Inferior parietal cortex (tissue), 1 donor: ENCODE results near the gene RELCH.

ENCODE experiments used
- DNase-seq: peaks from one replicate; pipeline ENCODE4 v3.0.0-alpha.2; 2016; ENCODE audit errors: extremely low spot score

The RELCH gene

GRCh38 chr18:62258093-62258492 is 71.0 kb downstream of the RELCH start:
- DNase-seq = no peak

- peak; percentile 36 for DNase-seq
These were observed 71.6 kb downstream of the RELCH start for GRCh38 chr18:62258616-62259015.

- DNase-seq = no peak
These were observed 75.0 kb downstream of the RELCH start for GRCh38 chr18:62262061-62262460.

GRCh38 chr18:62264984-62265383 is 77.9 kb downstream of the RELCH start:
- no peak for DNase-seq

GRCh38 chr18:62277045-62277444 is 90.0 kb downstream of the RELCH start:
- no peak for DNase-seq

GRCh38 chr18:62279561-62279960 is 92.5 kb downstream of the RELCH start:
- DNase-seq = no peak

- DNase-seq = no peak
These were observed 93.0 kb downstream of the RELCH start for GRCh38 chr18:62280058-62280457.

- no peak for DNase-seq
These were observed 93.7 kb downstream of the RELCH start for GRCh38 chr18:62280786-62281185.

GRCh38 chr18:62281684-62282083 is 94.6 kb downstream of the RELCH start:
- DNase-seq = peak; percentile 45

- DNase-seq = peak; percentile 30
These were observed 95.2 kb downstream of the RELCH start for GRCh38 chr18:62282188-62282629.

- no peak for DNase-seq
These were observed 97.6 kb downstream of the RELCH start for GRCh38 chr18:62284637-62285036.

GRCh38 chr18:62285281-62285680 is 98.2 kb downstream of the RELCH start:
- no peak for DNase-seq

GRCh38 chr18:62287781-62288664 is 101.0 kb downstream of the RELCH start:
- no peak for DNase-seq

- no peak for DNase-seq
These were observed 101.6 kb downstream of the RELCH start for GRCh38 chr18:62288665-62289008.

- no peak for DNase-seq
These were observed 102.0 kb downstream of the RELCH start for GRCh38 chr18:62289047-62289446.

GRCh38 chr18:62294073-62294472 is 107.0 kb downstream of the RELCH start:
- no peak for DNase-seq

- DNase-seq = no peak
These were observed 113.4 kb downstream of the RELCH start for GRCh38 chr18:62300359-62300963.

GRCh38 chr18:62301322-62301721 is 114.3 kb downstream of the RELCH start:
- DNase-seq = no peak

- DNase-seq = no peak
These were observed 125.8 kb downstream of the RELCH start for GRCh38 chr18:62312851-62313250.

GRCh38 chr18:62318228-62319180 is 131.4 kb downstream of the RELCH start:
- no peak for DNase-seq

GRCh38 chr18:62321201-62321600 is 134.1 kb downstream of the RELCH start:
- DNase-seq = no peak
